Stimulated activated naive CD4-positive, alpha-beta T cell (primary cell): Measurements from ENCODE around the gene ARHGAP10.
"Not testable (repeated sequence)": the region's sequence is repeated elsewhere in the genome, so short reads cannot be mapped to it uniquely, and the experiment has no call there.

ENCODE experiments used
- DNase-seq, 6 experiments: peaks; one replicate each; lab custom pipeline; 2025; lab: John Stamatoyannopoulos, UW

Gene ARHGAP10

GRCh38 chr4:147853706-147854105 lies 121.8 kb downstream of the ARHGAP10 start:
- DNase-seq: no peak

DNA sequence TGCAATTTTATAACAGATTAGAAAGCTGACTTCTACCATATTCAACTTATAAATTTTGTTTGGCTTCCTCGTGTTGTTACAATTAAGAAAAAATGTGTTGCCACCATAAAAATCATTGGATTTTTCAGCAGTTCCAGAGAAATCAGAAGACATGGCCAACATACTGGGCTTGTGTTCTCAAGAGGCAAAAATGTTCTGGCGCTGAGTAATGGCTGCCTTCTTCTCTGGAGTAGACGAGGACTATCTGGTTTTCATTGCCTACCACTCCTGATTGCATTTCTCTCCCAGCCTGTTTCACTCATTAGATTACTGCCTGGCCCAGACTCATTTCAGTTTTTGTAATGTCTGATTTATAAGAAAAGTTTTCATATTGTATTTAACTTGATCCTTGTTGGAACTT lies 122.3 kb downstream of the ARHGAP10 start:
- no peak for DNase-seq

GRCh38 chr4:147855571-147856009 lies 123.7 kb downstream of the ARHGAP10 start:
- DNase-seq: no peak

- DNase-seq: no peak
Observed at GRCh38 chr4:147860960-147861359, 129.1 kb downstream of the ARHGAP10 start.

- no peak for DNase-seq
Observed at GRCh38 chr4:147862043-147862692, 130.3 kb downstream of the ARHGAP10 start.

- DNase-seq: no peak
Observed at GRCh38 chr4:147863111-147863747, 131.3 kb downstream of the ARHGAP10 start.

- DNase-seq: no peak
Observed at GRCh38 chr4:147863808-147864472, 132.1 kb downstream of the ARHGAP10 start.

DNA sequence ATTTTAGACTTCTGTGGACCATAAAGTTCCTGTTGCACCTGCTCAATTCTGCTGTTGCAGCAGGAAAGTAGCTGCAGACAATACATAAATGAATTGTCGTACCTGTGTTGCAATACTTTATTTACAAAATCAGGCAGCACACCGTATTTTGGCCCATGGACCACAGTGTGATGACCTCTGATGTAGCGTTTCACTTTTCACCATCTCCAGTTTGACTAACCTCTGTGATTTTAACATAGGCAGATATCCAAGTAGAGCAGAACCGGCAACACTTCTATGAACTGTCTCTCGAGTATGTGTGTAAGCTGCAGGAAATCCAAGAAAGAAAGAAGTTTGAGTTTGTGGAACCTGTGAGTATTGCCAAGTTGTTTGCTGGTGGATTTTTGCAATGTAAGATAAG lies 132.7 kb downstream of the ARHGAP10 start:
- no peak for DNase-seq

- no peak for DNase-seq
Observed at GRCh38 chr4:147865926-147866325, 134.0 kb downstream of the ARHGAP10 start.

DNA sequence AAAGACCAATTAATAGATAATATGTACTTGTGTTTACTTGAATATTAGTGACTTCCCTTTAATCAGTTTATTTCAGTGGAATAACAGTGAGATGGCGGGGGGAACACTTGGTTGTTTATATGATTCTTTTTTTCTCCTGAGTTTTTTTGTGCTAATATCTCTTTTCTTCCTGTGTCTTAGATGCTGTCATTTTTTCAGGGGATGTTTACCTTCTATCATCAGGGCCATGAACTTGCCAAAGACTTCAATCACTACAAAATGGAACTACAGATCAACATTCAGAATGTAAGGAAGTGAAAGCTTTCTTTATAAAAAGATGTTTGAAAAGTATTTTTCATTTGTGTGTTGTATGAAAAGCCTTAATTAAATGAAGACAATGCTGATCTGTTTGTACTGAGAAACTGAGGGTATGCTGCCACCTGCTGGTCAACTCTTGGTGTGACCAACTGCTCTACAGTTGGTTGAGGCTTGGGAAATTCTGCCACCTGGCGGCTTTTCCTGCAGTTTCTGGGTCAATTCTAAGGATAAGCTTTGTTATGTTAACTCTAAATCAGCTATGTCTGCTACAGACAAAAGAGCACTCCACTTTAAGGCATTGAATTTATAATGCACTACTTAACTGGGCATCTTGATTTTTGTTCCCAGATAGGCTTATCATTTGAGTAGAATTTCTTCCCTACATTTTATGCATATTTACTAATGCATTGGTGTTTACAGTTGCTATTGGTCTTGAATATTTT lies 134.8 kb downstream of the ARHGAP10 start:
- peak; percentile 67 to 88 (median 82) for DNase-seq

DNA sequence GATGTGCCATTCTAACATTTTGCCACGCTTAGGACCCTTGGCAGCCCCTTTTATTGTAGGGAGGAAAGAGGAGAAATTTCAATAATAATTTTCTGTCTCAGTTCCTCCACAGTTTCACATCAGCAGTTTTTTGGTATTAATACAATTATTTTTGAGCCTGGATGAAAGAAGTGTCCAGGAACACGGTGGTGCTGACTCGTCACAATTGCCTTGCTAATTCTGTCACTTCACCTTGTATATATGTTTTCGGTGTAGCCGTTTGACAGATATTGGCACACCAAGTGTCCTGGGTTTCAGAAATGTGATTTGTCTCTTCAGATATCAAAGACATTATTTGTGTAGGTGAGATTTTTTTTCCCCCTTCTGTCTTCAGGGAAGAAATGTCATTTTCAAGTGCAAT lies 142.2 kb downstream of the ARHGAP10 start:
- DNase-seq: no peak

GRCh38 chr4:147877308-147877771 lies 145.5 kb downstream of the ARHGAP10 start:
- DNase-seq: no peak

DNA sequence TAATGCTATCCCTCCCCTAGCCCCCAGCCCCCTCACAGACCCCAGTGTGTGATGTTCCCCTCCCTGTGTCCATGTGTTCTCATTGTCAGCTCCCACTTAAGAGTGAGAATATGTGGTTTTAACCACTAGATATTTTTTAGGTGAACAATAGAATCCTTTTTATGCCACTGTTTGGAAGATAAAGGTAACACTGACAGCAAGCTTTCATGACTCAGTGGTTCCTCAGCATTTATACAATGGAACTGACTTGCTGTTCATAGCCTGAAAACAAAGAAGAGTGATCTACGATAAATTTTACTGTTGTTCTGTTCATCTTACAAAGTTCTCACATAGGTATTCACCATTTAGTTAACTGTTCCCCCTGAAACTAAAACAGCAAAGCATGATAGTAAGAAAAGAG lies 147.8 kb downstream of the ARHGAP10 start:
- no peak for DNase-seq

DNA sequence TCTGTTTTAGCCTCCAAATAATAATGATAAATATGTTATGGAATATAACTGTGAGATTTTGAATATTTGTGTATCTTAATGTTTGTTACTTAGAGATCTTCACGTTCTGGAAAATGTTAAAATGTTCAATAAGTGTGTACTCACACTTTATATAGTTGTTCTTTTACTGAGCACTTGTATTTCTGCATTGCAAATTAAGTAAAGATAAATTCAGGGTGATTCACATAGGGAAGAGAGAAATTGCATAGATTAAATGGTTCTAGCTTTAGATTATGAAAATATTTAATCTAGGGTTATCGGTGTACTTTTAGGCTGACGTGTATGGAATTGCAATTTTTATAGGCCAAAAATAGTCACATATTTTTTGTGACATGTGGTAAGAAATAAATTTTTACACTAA lies 148.6 kb downstream of the ARHGAP10 start:
- no peak for DNase-seq

- no peak for DNase-seq
Observed at GRCh38 chr4:147884536-147884935, 152.6 kb downstream of the ARHGAP10 start.

GRCh38 chr4:147885216-147885615 lies 153.3 kb downstream of the ARHGAP10 start:
- not testable (repeated sequence) for DNase-seq

DNA sequence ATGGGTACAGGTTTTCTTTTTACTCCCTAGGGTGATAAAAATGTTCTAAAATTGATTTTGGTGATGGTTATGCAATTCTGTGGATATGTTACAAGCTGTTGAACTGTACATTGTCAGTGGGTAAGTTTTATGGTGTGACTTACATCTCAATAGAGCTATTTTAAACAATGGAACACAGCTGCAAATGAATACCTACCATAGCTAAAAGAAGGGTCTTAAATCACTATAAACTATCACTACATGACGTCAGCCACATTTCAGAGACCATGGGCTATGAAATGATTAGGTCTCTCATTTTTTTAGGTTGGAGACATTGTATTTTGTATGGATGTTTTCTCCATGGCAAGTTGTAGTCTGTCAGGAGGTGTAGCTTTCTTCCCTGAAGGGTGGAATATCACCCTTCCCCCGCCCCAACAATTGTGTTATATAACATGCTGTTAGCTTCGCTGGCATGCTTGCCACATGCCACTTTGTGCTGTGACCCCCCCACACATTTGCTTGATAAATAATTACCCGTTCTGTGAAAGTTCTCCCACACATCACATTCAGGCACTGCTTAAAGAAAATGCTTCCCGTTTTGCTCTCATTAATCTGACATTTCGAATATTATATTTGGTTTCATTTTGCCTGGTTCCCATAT lies 159.7 kb downstream of the ARHGAP10 start:
- no peak for DNase-seq

GRCh38 chr4:147899512-147899911 lies 167.6 kb downstream of the ARHGAP10 start:
- no peak for DNase-seq

- DNase-seq: no peak
Observed at GRCh38 chr4:147901388-147901787, 169.5 kb downstream of the ARHGAP10 start.

- no peak for DNase-seq
Observed at GRCh38 chr4:147901916-147902315, 170.0 kb downstream of the ARHGAP10 start.

DNA sequence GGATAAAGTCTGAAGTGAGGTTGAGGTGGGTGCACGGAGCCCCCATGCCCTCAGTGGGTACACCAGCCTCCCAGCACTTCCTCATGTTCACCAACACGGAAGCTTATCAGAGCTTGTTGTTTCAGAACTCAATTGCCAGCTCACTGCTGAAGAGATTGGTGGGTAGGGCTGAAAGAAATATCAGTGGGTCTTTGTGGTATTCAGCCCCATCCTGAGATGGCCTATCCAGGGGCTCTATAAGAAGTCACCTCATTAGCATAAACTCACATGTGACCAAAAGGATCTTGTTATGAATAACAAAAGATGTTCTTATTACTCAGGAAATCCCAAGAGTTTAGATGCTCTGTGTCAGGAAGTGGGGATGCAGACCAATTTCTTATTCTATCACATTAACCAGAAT lies 177.3 kb downstream of the ARHGAP10 start:
- DNase-seq: no peak

DNA sequence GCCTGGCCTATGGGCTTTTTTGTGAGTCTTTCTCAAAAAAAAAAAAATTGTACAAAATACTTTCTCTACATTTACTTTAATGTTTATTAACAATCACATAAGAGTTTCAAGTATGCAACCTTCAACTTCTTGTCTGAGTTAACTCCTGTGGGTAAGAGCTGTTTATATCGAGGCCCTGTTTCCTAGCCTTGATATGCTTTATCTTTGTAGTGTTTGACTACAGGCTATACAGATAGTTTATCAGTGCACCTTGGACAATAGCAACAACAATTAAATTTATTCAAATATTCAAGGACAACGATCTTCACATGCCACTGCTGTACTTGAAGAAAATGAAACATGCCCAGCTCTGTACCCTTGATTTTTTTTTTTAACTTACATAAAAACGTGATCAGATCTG lies 178.4 kb downstream of the ARHGAP10 start:
- no peak for DNase-seq
